ENCODE measurements around the gene NBPF6.
A peak's percentile ranks its signal among the peaks of the same experiment; 100 is the strongest.
"Not testable (repeated sequence)": the region's sequence is repeated elsewhere in the genome, so short reads cannot be mapped to it uniquely, and the experiment has no call there.

NBPF6 gene

DNA sequence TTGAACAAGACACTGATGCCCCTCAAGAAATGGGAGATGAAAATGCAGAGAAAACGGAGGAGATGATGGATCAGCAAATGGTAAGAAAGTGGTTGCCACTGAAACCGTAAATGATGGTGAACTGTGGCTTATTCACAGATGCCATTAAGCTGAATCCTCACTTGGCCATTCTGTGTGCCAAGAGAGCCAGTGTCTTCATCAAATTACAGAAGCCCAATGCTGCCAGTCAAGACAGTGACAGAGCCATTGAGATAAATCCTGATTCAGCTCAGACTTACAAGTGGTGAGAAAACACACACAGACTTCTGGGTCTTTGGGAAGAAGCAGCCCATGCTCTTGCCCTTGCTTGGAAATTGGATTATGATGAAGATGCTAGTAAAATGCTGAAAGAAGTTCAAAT, 52.5 kb downstream of the NBPF6 start:
- peaks cover 14% of the 10 kb centered on the region for H3K4me1 ChIP-seq (ENCODE audit: control insufficient read depth, insufficient read depth, low read length)
- peak; percentile 15 for DNase-seq (ENCODE audit: low read depth)
- H3K9me3 ChIP-seq (ENCODE audit: control insufficient read depth, low read length) = no peaks in the 10 kb centered on the region
- peak overlapping the region; percentile 21 for H3K4me3 ChIP-seq (ENCODE audit: low read length)
- no peaks in the 10 kb centered on the region for H3K36me3 ChIP-seq (ENCODE audit: control insufficient read depth, insufficient read depth, low read length, severe bottlenecking)
- H3K9ac ChIP-seq (ENCODE audit: low read length) = peak overlapping the region; percentile 54
- no peaks in the 10 kb centered on the region for H3K27me3 ChIP-seq (replicated peaks; ENCODE audit: control insufficient read depth, insufficient read depth, low read length)

GRCh38 chr1:108503062-108503733, 53.1 kb downstream of the NBPF6 start:
- peak; percentile 61 for DNase-seq (ENCODE audit: low read depth)

DNA sequence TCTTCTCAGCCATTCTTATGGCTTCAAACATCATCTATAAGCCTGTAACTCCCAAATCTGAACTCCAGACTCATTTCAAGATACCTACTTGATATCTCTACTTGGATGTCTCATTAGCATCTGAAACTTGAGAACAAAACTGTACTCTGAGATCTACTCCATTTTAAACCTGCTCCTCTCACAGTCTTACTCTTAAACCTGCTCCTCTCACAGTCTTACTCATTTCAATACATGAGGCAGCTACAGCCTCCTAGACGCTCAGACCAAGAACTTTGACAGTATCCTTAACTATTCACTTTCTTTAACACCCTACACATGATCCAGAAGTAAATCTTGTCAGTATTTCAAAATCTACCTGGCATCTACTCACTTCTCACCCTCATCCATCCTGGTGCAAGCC, 54.3 kb downstream of the NBPF6 start:
- no peaks in the 10 kb centered on the region for H3K27me3 ChIP-seq (replicated peaks; ENCODE audit: control insufficient read depth, insufficient read depth, low read length)
- no peaks in the 10 kb centered on the region for H3K36me3 ChIP-seq (ENCODE audit: control insufficient read depth, insufficient read depth, low read length, severe bottlenecking)
- no peaks in the 10 kb centered on the region for H3K9me3 ChIP-seq (ENCODE audit: control insufficient read depth, low read length)
- H3K9ac ChIP-seq (ENCODE audit: low read length) = no peak overlapping the region
- DNase-seq (ENCODE audit: low read depth) = no peak
- H3K4me3 ChIP-seq (ENCODE audit: low read length) = no peak overlapping the region
- H3K4me1 ChIP-seq (ENCODE audit: control insufficient read depth, insufficient read depth, low read length) = peaks cover 14% of the 10 kb centered on the region

More at GRCh38 chr1:108503062-108503733, 53.1 kb downstream of the NBPF6 start:
- H3K27me3 ChIP-seq (replicated peaks; ENCODE audit: control insufficient read depth, insufficient read depth, low read length) = no peaks in the 10 kb centered on the region
- H3K9me3 ChIP-seq (ENCODE audit: control insufficient read depth, low read length) = no peaks in the 10 kb centered on the region
- peak overlapping the region; percentile 54 for H3K9ac ChIP-seq (ENCODE audit: low read length)
- peak overlapping the region; percentile 21 for H3K4me3 ChIP-seq (ENCODE audit: low read length)
- no peaks in the 10 kb centered on the region for H3K36me3 ChIP-seq (ENCODE audit: control insufficient read depth, insufficient read depth, low read length, severe bottlenecking)
- peaks cover 14% of the 10 kb centered on the region for H3K4me1 ChIP-seq (ENCODE audit: control insufficient read depth, insufficient read depth, low read length)

GRCh38 chr1:108505763-108506070, 55.6 kb downstream of the NBPF6 start:
- Histone ChIP-seq H3K9me3 (ENCODE audit: control insufficient read depth, low read length) (no peaks in the 10 kb centered on the region), H3K36me3 (ENCODE audit: control insufficient read depth, insufficient read depth, low read length, severe bottlenecking) (no peaks in the 10 kb centered on the region), H3K4me3 (ENCODE audit: low read length) (no peak overlapping the region), H3K9ac (ENCODE audit: low read length) (no peak overlapping the region), H3K4me1 (ENCODE audit: control insufficient read depth, insufficient read depth, low read length) (peaks cover 14% of the 10 kb centered on the region), H3K27me3 (replicated peaks; ENCODE audit: control insufficient read depth, insufficient read depth, low read length) (no peaks in the 10 kb centered on the region)
- DNase-seq (ENCODE audit: low read depth) = no peak

DNA sequence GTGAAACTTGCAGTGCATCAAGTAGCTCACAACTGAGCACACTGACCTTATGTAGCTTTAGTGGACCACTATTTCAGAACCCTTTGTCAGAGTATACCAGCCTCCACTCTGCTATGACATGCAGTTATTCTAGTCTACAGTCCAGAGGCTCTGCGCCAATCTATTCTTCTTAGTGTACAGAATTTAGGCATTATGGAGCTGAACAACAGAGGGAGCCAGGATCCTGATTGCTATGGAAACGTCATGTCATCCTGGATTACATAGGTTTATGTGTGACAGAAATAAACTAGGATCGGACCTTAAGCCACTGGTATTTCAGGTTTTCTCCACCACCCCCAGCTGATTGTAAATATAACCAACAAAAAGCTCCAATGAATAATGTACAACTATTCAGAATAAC, 61.6 kb downstream of the NBPF6 start:
- H3K27me3 ChIP-seq (replicated peaks; ENCODE audit: control insufficient read depth, insufficient read depth, low read length) = no peaks in the 10 kb centered on the region
- DNase-seq (ENCODE audit: low read depth) = peak; percentile 4
- H3K4me3 ChIP-seq (ENCODE audit: low read length) = no peak overlapping the region
- no peaks in the 10 kb centered on the region for H3K4me1 ChIP-seq (ENCODE audit: control insufficient read depth, insufficient read depth, low read length)
- H3K9ac ChIP-seq (ENCODE audit: low read length) = no peak overlapping the region
- H3K9me3 ChIP-seq (ENCODE audit: control insufficient read depth, low read length) = no peaks in the 10 kb centered on the region
- no peaks in the 10 kb centered on the region for H3K36me3 ChIP-seq (ENCODE audit: control insufficient read depth, insufficient read depth, low read length, severe bottlenecking)

DNA sequence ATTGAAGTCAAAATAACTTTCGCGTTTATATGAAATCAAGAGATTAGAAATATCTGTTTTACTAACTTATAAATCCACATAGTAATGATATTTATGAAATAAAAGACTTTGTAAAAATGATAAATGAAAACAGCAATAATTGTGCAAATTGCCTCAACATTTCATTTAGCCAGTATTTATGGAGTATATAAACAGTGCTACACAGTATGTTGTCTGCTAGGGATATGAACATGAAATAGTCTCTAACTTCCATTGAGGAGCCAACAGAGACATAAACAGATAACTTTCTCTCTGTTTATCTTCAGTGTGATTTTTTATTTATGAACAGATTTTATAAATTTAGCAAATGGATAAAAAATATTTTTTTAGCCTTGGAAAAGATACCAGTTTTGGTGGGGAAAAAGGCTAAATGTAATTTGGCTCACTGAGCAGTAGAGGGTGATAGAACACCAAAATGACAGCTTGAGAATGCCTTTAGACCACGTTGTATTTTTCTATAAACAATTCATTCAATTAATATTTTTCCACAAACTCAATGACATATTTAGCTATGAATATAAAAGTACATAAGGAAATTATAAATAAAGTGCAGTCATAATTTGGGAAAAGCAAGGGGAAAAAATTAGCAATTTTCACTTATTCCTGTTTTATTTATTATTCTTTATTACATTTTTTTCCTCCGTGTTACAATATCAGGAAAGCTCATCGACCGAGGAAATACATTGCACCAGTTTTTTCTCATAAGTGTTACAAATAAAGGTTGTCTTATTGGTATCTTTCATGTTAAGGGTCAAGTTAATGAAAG, 62.3 kb downstream of the NBPF6 start:
- H3K4me1 ChIP-seq (ENCODE audit: control insufficient read depth, insufficient read depth, low read length) = no peaks in the 10 kb centered on the region
- no peak overlapping the region for H3K4me3 ChIP-seq (ENCODE audit: low read length)
- no peaks in the 10 kb centered on the region for H3K27me3 ChIP-seq (replicated peaks; ENCODE audit: control insufficient read depth, insufficient read depth, low read length)
- DNase-seq (ENCODE audit: low read depth) = peak; percentile 75
- H3K9me3 ChIP-seq (ENCODE audit: control insufficient read depth, low read length) = no peaks in the 10 kb centered on the region
- H3K36me3 ChIP-seq (ENCODE audit: control insufficient read depth, insufficient read depth, low read length, severe bottlenecking) = no peaks in the 10 kb centered on the region
- no peak overlapping the region for H3K9ac ChIP-seq (ENCODE audit: low read length)

DNA sequence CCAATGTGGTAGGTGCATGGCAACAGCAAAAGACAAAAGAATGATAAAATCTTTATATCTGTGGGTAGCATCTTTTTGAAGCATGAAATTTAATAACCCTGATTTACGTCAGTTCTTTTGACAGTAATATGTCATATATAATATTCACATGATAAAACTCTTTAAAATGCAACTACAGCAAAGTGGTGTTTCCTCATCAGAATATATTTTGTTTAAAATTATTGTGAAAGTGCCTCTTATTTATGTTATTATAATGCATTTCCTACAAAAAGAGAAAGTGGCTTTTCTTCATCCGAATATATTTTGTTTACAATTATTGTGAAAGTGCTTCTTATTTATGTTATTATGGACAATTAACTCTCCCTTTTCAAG, 62.9 kb downstream of the NBPF6 start:
- H3K4me3 ChIP-seq (ENCODE audit: low read length) = no peak overlapping the region
- no peak overlapping the region for H3K9ac ChIP-seq (ENCODE audit: low read length)
- H3K36me3 ChIP-seq (ENCODE audit: control insufficient read depth, insufficient read depth, low read length, severe bottlenecking) = no peaks in the 10 kb centered on the region
- no peaks in the 10 kb centered on the region for H3K9me3 ChIP-seq (ENCODE audit: control insufficient read depth, low read length)
- no peaks in the 10 kb centered on the region for H3K4me1 ChIP-seq (ENCODE audit: control insufficient read depth, insufficient read depth, low read length)
- no peak for DNase-seq (ENCODE audit: low read depth)
- H3K27me3 ChIP-seq (replicated peaks; ENCODE audit: control insufficient read depth, insufficient read depth, low read length) = no peaks in the 10 kb centered on the region

- DNase-seq (ENCODE audit: low read depth); H3K9ac ChIP-seq (ENCODE audit: low read length); H3K27me3 ChIP-seq (replicated peaks; ENCODE audit: control insufficient read depth, insufficient read depth, low read length); H3K4me3 ChIP-seq (ENCODE audit: low read length); H3K36me3 ChIP-seq (ENCODE audit: control insufficient read depth, insufficient read depth, low read length, severe bottlenecking); H3K4me1 ChIP-seq (ENCODE audit: control insufficient read depth, insufficient read depth, low read length); H3K9me3 ChIP-seq (ENCODE audit: control insufficient read depth, low read length): not testable (repeated sequence)
Observed at GRCh38 chr1:108513914-108514313, 63.8 kb downstream of the NBPF6 start.

DNA sequence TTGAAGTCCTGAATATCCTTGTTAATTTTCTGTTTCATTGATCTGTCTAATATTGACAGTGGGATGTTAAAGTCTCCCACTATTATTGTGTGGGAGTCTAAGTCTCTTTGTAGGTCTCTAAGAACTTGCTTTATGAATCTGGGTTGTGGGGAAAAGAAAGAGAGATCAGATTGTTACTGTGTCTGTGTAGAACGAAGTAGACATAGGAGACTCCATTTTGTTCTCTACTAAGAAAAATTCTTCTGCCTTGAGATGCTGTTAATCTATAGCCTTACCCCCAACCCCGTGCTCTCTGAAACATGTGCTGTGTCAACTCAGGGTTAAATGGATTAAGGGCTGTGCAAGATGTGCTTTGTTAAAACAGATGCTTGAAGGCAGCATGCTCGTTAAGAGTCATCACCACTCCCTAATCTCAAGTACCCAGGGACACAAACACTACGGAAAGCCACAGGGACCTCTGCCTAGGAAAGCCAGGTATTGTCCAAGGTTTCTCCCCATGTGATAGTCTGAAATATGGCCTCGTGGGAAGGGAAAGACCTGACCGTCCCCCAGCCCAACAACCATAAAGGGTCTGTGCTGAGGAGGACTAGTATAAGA, 67.3 kb downstream of the NBPF6 start:
- not testable (repeated sequence) for H3K4me1 ChIP-seq (ENCODE audit: control insufficient read depth, insufficient read depth, low read length); H3K9ac ChIP-seq (ENCODE audit: low read length); H3K27me3 ChIP-seq (replicated peaks; ENCODE audit: control insufficient read depth, insufficient read depth, low read length); H3K9me3 ChIP-seq (ENCODE audit: control insufficient read depth, low read length); H3K4me3 ChIP-seq (ENCODE audit: low read length); H3K36me3 ChIP-seq (ENCODE audit: control insufficient read depth, insufficient read depth, low read length, severe bottlenecking); DNase-seq (ENCODE audit: low read depth)
